ENCODE measurements around the gene LRRC25. TPM values are rescaled to one million over a fixed set of nuclear protein-coding genes. Genes with fewer than 3 reads are reported as not detected.
A peak's percentile ranks its signal among the peaks of the same experiment; 100 is the strongest.

LRRC25 gene
- total RNA-seq, 3 donors from 2014 or later (not counting 1 experiment from before 2014, with no cell fraction given): 3.9 to 28.2 (median 12.0) TPM

GRCh38 chr19:18427080-18427742 is 29.8 kb upstream of the LRRC25 start:
- peak overlapping the region in 1 of 2 donors; percentile 97 for H3K27ac Mint-ChIP-seq
- peaks cover 76% of the 10 kb centered on the region for H3K4me1 ChIP-seq (ENCODE audit: control insufficient read depth, insufficient read depth, low read length)
- no peaks in the 10 kb centered on the region for H3K9me3 Mint-ChIP-seq
- no peak overlapping the region for H3K4me3 ChIP-seq (ENCODE audit: low read length)
- ATAC-seq: no peak
- peak in 1 of 2 donors; percentile 16 for DNase-seq
- WGBS (ENCODE audit: insufficient coverage): 80% methylated on average over 16 of the region's 16 CpGs
- no peaks in the 10 kb centered on the region for H3K36me3 Mint-ChIP-seq
- peaks cover 25 to 52% of the 10 kb centered on the region in 2 donors for H3K4me1 Mint-ChIP-seq
- no peak overlapping the region for H3K4me3 Mint-ChIP-seq
- no peaks in the 10 kb centered on the region for H3K9me3 ChIP-seq (ENCODE audit: control insufficient read depth, insufficient read depth, low read length)
- peaks cover 3% of the 10 kb centered on the region for H3K36me3 ChIP-seq (ENCODE audit: control insufficient read depth, insufficient read depth, low read length)
- intact Hi-C loops (cut with micrococcal nuclease): no loop called here
- no peak overlapping the region for H3K27ac ChIP-seq (ENCODE audit: low read length)
- no peaks in the 10 kb centered on the region for H3K27me3 Mint-ChIP-seq (ENCODE audit: low read depth in 2 of 2)
- TF ChIP-seq CTCF (IDR thresholded peaks at IDR 0.05): no peak
- H3K27me3 ChIP-seq (ENCODE audit: control insufficient read depth, insufficient read depth, low read length): no peaks in the 10 kb centered on the region

GRCh38 chr19:18426416-18426767 is 29.0 kb upstream of the LRRC25 start:
- ATAC-seq (no peak), DNase-seq (no peak)
- TF ChIP-seq CTCF (IDR thresholded peaks at IDR 0.05): no peak
- intact Hi-C loops (cut with micrococcal nuclease): no loop called here
- H3K27me3 Mint-ChIP-seq (ENCODE audit: low read depth in 2 of 2): no peaks in the 10 kb centered on the region
- Histone ChIP-seq H3K27ac (ENCODE audit: low read length) (no peak overlapping the region), H3K27me3 (ENCODE audit: control insufficient read depth, insufficient read depth, low read length) (no peaks in the 10 kb centered on the region), H3K4me1 (ENCODE audit: control insufficient read depth, insufficient read depth, low read length) (peaks cover 84% of the 10 kb centered on the region), H3K4me3 (ENCODE audit: low read length) (no peak overlapping the region), H3K36me3 (ENCODE audit: control insufficient read depth, insufficient read depth, low read length) (peaks cover 3% of the 10 kb centered on the region), H3K9me3 (ENCODE audit: control insufficient read depth, insufficient read depth, low read length) (no peaks in the 10 kb centered on the region)
- H3K9me3 Mint-ChIP-seq: no peaks in the 10 kb centered on the region
- H3K4me3 Mint-ChIP-seq: no peak overlapping the region
- peaks cover 33 to 60% of the 10 kb centered on the region in 2 donors for H3K4me1 Mint-ChIP-seq
- peak overlapping the region; percentile 70 to 97 for H3K27ac Mint-ChIP-seq
- 89% methylated on average over 8 of the region's 8 CpGs for WGBS (ENCODE audit: insufficient coverage)
- H3K36me3 Mint-ChIP-seq: no peaks in the 10 kb centered on the region

- Histone ChIP-seq H3K4me1 (ENCODE audit: control insufficient read depth, insufficient read depth, low read length) (peaks cover 88% of the 10 kb centered on the region), H3K4me3 (ENCODE audit: low read length) (no peak overlapping the region), H3K9me3 (ENCODE audit: control insufficient read depth, insufficient read depth, low read length) (no peaks in the 10 kb centered on the region), H3K27ac (ENCODE audit: low read length) (no peak overlapping the region), H3K27me3 (ENCODE audit: control insufficient read depth, insufficient read depth, low read length) (no peaks in the 10 kb centered on the region), H3K36me3 (ENCODE audit: control insufficient read depth, insufficient read depth, low read length) (peaks cover 3% of the 10 kb centered on the region)
- peak in 1 of 2 donors; percentile 36 for DNase-seq
- WGBS (ENCODE audit: insufficient coverage): 80% methylated on average over 18 of the region's 18 CpGs
- ATAC-seq: no peak
- Mint-ChIP-seq H3K4me1 (peaks cover 39 to 66% of the 10 kb centered on the region in 2 donors), H3K9me3 (no peaks in the 10 kb centered on the region), H3K4me3 (peak overlapping the region; percentile 17), H3K27me3 (ENCODE audit: low read depth in 2 of 2) (no peaks in the 10 kb centered on the region), H3K27ac (peak overlapping the region; percentile 70 to 97), H3K36me3 (no peaks in the 10 kb centered on the region)
- intact Hi-C loops (cut with micrococcal nuclease): no loop called here
- no peak for TF ChIP-seq CTCF (IDR thresholded peaks at IDR 0.05)
Observed at GRCh38 chr19:18425515-18426415, 28.3 kb upstream of the LRRC25 start.

Data from natural killer cell (primary cell).